GM18868 (cell line): ENCODE results near the gene OLFM1.

Experiments used
- ATAC-seq: cut with Tn5 transposase; IDR thresholded peaks from one replicate; pipeline ENCODE4 v1.9.1; 2021; ENCODE audit warnings: mild to moderate bottlenecking, moderate library complexity; ENCODE audit not compliant: unreplicated experiment

Gene OLFM1

DNA sequence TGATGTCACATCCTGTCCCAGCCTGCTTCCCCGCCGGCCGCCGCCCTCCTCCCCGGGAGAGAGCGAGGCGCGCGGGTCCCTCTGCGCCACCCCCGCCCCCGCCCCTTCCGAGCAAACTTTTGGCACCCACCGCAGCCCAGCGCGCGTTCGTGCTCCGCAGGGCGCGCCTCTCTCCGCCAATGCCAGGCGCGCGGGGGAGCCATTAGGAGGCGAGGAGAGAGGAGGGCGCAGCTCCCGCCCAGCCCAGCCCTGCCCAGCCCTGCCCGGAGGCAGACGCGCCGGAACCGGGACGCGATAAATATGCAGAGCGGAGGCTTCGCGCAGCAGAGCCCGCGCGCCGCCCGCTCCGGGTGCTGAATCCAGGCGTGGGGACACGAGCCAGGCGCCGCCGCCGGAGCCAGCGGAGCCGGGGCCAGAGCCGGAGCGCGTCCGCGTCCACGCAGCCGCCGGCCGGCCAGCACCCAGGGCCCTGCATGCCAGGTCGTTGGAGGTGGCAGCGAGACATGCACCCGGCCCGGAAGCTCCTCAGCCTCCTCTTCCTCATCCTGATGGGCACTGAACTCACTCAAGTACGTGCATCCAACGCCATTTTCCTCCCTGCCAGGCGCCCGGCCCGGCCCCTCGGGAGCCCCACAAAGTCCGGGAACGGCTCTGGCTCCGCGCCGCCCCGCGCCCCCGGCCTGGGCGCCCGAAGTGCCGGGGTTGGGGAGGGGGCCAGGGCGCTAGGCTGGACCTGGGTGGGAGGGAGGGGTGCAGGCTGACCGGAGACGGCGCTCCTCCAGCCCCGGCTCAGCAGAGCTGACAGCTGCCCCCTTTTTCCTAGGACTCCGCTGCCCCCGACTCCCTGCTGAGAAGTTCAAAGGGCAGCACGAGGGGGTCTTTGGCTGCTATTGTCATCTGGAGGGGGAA lies 12.0 kb upstream of the OLFM1 start:
- ATAC-seq: no peak

DNA sequence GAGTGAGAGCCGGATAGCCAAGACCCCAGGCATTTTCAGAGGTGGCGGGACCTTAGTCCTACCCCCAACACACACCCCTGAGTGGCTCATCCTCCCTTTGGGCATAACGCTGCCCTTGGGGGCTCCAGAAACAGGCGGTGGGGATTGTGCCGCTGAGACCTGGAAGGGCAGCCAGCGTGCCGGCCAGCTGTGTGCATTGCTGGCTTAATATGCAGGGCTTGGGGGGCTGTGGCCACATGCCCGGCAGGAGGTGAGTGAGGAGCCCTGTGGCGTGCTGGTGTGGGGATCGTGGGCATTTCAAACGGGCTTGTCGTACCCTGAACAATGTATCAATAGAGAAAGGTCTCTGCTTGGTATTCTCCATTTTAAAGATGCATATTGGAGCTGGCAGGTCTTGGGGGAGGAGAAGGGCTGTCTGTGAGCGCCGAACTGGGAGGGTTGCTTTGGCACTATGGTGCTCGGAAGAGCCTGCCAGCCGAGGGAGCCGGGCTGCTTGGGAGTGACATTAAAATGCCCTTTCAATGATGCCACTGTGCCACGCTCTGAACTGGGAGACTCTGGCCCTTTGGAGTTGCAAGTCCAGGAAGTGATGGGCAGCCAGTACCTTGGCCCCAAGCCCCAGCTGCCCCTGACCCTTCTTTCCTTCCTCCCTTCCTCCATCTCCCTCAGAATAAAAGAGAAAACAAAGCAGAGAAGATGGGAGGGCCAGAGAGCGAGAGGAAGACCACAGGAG lies 11.2 kb upstream of the OLFM1 start:
- no peak for ATAC-seq

DNA sequence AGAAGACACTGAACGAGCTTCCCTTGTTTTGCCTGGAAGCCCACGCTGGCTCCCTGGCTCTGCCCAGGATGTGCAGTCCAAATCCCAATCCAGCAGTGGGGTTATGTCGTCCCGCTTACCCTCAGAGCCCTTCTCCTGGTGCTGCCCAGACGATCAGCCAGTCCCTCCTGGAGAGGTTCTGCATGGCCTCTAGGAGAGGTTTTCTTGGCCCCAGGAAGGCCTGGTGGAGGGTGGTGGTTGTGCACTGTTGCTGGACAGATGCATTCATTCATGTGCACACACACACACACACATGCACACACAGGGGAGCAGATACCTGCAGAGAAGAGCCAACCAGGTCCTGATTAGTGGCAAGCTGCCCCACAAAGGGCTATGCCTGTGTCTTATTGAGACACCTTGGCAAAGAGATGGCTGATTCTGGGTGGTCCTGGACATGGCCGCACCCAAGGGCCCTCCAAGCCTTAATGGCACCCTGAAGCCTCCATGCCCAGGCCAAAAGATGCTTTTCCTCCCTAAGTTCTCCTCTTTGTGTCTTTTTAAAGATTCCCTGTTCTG lies 10.5 kb upstream of the OLFM1 start:
- no peak for ATAC-seq

DNA sequence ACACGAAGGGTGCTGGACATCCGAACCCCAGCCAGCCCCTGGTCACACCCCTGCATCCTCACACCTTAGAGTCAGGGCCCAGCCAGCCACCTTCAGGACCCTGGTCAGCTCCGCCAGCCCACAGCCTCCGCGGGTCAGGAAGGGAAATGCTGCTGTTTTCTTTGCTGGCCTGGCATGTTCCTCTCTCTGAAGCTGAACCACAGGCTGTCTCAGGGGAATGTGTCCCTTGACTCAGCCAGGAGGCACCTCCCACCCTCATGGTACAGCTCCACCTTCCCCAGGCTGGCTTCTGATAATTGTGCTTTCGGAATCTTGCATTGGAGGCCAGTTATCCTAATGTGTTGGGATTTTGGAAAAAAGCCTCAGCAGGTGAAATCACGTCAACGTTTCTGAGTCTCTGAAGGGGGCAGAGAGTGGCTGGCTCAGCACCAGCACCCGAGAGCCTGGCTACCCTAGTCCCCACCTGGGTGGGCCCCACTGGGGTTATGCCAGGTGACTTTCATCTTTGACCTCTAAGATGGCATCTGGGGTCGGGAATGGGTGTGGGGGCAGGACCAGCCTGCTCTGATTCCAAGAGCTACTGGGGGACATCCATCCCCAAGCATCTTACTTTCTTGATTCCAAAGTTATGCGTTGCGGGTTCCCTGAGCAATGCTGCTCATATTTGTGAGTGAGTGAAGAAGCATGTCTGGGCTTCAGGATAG lies 9.8 kb upstream of the OLFM1 start:
- no peak for ATAC-seq

DNA sequence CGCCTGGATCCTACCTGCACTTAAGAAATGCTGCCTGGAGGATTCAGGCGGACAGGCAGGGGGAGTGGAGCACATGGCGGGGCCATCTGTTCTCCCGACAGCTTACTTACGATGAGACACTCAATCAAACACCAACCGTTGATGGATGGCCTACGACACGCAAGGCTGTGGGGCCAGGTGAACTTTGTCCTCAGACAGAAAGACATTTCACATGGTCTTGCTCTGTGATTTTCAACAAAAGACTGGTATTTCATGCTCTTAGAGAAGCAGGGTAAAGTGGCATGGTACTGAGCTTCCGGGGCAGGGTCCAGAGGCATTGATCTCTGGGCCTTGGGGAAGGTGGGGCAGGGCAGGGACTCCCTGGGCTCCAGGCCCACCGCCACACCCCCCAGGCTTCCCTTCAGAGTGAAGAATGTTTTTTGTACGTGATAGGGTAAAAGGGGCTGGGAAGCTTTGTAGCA lies 9.1 kb upstream of the OLFM1 start:
- no peak for ATAC-seq

DNA sequence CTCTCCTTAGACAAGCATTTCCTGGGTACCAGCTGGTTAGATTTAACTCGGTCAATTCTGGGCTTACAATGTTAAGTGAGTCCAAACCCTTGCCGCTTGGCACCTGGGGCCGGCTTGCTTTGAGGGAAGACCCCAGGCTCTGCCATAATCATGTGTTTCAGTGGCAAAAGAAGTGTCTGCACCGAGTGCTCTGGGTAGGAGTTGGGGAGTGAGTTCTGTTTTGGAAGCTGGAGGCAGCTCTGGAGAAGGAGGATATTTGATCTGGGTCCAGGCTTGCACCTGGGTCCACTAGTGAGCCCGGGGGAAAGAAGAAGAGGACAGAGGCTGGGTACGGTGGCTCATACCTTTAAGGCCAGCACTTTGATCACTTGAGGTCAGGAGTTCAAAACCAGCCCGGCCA lies 8.4 kb upstream of the OLFM1 start:
- no peak for ATAC-seq

DNA sequence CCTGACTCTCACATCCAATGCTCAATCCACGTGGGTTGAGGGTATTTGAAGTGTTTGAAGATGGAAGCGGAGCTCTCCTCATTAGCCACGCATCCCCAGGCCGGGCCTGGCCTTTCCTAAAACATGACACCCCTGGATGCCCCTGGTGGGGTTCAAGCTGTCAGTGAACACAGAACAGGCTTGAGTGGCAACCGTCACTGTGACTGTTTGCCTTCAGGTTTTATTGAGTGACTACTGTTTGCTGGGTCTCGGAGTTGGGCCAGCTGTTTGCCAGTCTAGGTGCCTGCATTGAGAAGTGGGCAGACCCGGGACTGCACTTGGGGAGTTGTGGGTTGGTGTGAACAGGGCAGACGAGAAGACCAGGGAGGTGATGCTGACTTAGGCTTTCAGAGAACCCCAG lies 7.8 kb upstream of the OLFM1 start:
- ATAC-seq: no peak

DNA sequence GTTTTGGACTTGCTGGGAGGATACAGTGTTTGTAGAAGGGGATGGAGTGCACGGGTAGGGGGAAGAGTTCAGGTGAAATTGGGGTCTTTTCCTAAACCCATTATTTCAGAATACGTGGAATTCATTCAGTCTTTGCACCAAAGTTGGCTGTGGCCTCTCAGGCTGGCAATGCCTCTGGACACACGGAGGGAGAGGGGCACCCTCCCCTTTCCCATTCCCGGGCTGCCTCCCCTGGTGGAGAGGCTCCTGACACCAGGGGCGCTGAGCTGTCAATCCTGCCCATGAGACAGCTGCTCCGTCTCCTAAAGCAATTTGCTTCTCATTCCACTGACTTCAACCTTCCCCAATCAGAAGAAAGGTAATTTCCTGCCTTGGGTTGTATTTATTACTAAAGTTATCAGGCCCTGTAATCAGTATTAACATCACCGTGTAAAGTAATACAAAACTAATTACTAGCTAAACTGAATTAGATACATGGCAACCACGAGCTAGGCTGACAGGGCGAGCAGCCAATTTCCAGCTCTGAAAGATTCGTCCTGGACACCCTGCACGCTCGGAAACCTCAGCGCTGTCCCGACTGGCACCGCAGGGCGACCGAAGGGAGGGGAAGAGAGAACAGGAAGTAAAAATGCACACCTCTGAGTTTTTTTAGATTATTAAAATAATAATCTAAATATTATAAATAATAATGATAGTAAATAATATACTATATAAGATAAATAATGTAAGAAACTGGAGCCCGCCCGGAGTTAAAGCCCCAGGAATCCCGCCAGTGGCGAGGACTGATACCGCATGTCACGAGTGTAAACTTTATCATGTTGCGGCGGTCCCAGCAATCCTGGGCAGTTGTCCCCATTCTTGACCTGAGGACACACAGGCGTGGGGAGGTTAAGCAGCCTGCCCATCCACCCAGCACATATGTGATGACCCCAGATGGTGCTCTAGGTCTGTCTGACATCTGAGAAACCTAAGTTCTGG lies 6.9 kb upstream of the OLFM1 start:
- ATAC-seq: no peak

DNA sequence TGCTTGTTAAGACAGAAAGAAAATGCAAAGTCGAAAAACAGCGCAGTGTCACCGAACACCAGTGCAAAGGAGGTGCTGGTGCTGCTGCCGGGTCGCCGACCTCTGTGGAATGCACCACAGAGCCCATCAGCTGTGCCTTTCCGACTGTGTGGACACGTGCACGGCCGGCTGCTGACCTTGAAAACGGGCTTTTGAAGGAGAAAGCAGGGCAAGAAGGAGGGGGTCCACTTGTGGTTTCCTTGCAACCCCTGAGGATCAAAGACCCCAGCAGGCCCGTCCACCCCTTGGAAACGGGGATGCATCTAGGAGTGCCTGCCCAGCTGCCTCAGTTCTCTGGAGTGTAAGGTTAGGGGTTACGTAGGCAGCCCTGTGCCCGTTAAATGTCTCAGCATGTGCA lies 6.2 kb upstream of the OLFM1 start:
- no peak for ATAC-seq

DNA sequence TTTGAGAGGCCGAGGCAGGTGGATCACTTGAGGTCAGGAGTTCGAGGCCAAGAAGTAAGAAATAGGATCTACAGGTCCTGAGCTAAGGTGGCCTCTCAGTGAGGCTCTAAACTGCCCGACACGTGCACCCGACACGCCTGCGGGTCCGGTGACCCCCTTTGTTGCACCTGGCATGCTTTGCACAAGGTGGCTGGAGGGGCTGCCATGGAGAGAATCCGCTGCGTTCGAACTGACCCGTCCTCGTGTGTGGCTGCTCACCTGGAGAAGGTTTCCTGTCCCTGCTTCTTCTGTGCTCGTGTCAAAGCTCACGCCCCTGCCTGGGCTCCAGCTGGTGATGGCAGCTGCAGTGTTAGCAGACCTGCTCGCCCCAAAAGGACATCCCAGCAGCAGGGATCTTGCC lies 5.7 kb upstream of the OLFM1 start:
- ATAC-seq: no peak

DNA sequence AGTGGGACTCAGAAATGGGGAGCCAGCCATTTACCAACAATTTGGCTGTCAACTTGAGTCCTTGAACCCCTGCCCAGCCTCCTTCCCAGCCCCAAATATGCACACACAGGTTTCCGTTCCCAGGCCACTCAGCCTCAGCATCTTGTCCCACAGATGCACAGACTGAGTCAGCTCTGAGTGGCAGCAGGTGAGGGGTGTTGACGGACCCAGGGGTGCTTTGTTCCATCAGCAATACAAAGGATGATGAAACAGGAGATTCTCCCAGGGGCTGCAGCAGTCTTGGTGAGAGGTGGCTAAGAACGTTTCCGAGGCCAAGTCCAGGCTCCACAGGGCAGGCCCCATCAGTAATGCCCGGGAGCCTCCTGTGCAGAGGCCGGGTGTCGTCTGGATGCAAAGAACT lies 4.9 kb upstream of the OLFM1 start:
- no peak for ATAC-seq

DNA sequence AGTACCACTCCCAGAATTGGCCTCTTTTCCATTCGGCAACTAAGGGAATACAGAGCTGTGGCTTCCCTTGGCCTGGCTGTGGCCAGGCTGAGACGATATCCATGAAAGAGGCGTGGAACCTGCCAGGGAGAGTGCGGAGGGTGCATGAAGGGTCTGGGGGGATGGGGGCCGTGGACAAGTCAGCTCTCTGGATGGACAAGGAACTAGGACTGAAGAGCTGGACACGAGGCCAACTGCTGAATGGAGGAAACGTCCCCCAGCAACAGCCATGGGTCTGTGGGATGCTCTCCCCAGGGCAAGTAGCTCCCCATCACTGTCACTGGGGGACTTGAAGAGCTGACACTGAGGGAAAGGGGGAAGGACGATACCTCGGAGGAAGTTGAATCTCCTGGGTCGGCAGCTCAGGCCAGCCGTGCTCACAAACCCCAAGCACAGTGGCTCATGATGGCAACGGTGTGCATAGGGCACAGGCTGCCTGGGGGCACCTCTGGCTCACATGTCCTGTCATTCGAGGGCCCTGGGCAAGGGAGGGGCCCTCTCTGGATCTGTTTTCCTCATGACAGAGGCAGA lies 4.1 kb upstream of the OLFM1 start:
- ATAC-seq: no peak

DNA sequence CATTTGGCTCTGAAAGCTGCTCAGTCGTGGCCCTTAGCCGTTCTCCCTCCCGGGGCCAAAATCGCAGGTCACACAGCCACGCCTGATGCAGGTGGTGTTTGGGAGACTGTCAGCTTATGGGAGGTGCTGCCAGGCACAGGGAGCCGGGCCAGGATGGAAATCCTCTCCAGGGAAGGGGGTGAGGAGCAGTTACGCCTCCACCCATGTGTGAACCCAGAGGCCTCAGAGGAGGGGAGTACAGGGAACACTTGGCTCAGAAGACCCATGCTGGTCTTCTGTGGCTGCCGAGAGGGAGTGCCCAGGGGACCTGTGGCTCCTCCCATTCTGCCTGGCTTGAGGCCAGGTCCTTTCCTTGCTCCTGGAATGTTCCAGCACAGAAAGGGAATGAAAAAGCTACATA lies 3.6 kb upstream of the OLFM1 start:
- no peak for ATAC-seq

DNA sequence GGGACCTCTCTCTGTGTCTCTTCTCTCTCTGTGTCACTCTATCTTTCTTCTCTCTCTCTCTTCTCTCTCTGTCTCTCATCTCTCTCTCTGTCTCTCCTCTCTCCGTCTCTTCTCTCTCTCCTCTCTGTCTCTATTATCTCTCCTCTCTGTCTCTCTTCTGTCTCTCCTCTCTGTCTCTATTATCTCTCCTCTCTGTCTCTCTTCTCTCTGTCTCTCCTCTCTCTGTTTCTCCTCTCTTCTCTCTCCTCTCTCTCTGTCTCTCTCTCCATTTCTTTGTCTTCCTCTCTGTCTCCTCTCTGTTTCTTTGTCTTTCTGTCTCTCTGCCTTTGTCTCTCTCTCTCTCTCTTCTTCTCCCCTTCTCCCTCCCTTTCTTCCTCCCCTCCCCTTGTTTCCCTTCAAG lies 3.2 kb upstream of the OLFM1 start:
- ATAC-seq: no peak

DNA sequence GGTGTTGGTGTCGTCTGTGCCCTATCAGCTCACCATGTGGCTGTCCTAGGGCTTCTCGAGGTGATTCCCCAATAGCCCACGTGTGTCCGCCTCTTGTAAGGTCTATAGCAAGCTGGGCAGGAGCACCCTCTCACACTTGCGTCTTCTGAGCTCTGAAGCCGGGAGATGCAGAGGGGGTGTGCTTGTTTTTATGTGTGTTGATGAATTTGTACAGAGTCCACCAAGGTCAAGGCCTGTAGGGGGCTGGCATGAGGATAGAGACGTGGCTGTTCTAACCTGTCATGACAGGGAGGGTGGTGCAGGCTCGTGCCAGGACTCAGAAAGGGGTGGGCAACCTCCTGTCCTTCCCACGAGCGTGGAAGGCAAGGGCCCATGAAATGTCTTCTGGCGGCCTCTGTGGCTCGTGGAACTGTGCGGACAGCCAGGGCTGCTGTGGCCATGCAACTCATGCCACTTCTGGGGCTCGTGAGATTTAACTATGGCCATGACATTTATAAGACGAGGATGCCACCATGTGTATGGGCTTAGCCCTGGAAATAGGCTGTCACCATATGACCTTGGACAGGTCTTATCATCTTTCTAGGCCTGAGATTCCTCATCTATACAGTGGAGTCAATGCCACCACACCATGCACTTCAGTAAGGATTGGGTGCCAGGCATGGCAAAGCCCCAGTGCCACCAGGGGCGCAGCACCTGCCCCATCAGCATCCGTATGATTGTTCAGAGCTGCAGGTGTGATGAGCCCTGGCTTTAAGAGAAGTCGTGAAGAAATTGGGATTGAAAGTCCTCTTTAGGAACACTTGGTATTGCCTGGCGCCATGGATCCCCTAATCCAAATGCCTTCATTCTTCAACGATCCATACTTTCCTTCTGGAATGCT lies 2.3 kb upstream of the OLFM1 start:
- no peak for ATAC-seq

DNA sequence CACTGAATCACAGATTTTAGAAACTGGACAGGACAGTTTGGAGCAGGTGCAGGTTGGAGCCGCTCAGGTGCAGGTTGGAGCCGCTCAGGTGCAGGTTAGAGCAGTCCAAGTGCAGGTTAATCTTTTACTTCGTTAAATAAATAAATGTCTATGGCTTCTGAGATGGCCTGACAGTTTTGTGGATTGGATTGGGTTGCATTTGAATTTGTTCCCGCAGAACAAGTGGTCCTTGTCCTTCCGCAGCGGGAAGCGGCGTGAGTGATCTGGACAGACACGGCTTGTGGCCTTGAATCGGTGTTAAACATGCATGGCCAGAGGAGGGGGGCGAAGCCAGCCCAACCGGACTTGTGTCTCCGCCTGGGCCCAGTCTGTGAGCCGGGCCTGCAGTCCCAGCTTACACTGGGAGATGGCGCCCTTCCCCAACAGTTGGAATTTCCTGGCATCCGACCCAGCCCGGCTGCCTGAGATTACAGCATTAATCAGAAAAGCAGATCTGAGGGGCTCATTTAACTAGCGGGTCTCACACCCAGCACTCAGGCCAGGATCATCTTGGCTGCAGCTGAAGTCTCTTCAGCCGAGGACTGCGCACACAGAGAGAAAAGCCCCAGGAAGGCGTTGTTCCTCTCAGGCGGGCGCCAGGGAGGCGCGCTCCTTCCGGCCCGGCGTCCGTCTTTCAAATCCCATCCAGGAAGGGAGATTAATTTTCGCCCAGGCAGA lies 1.5 kb upstream of the OLFM1 start:
- no peak for ATAC-seq

DNA sequence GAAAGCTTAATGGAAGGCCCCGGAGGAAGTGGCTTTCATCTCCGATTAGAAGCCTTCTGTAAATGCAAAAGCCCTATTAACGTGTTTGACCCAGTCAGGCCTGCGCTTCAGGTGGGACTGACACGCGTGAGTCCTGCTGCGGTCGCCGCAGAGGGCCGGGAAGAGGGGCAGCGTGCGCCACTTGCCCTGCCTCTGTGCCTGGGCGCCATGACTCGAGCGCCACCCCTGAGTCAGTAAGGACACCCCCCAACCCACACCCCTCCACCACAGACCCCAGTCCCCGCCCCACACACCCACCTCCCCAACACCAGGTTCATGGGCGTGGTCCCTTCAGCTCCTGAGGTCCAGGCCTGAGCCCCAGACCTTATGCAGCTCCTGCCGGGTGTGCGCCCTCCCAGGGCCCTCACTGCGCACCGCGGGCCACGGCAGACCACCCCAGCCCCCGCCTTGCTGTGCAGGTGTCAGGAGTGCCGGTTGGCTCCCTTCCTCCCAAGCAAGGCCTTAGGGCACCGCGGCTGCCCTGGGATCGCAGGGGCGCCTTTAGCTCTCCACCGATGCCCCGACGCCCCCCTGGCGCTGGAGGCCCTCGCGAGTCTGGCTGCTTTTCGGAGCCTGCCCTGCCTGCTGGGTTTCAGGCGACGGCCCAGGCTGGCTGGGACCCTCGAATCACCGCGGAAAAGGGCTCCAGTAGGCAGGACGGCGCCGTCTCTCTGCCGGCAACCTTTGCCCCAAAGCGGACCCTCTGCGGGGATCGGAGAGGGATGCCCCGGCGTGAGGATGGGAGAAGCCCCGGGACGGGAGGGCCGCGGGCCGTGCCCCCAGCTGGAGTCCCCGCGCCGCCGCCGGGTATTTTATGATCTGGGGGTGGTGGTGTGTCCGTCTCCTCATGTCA lies 625 bp upstream of the OLFM1 start:
- ATAC-seq: no peak
